ENCODE results near the gene CCDC68. TPM values are rescaled to one million over a fixed set of nuclear protein-coding genes. Genes with fewer than 3 reads are reported as not detected.

CCDC68 gene
- total and polyA plus RNA-seq, 2 of the 8 experiments (the other 6 are each of a cell fraction or from before 2014, with no cell fraction given) = 0.06 to 0.80 TPM

DNA sequence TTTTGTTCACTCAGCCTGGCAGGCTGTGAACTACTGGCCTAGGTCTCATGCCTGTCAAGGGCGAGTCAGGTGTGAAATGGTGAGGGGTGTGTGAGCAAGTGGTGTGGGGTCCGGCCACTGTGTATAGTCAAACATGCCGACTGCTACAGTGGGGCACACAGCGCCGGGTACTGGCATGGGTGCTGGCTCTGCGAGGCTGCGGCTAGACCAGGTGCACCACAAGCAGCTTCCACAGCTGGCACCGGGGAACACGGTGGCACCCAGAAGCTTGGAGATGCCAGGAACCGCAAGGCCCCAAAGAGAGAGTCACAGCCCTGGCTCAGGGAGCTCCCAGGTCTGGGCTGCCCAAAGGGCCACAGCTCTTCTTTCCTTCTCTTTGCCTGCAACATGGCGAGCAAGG, 49.7 kb downstream of the CCDC68 start (continued):
- TF ChIP-seq SRF (IDR thresholded peaks at IDR 0.05; ENCODE audit: low read depth, low read length) = no peak

All from H1 (cell line).